ENCODE measurements around the gene MAP3K19.

The MAP3K19 gene

DNA sequence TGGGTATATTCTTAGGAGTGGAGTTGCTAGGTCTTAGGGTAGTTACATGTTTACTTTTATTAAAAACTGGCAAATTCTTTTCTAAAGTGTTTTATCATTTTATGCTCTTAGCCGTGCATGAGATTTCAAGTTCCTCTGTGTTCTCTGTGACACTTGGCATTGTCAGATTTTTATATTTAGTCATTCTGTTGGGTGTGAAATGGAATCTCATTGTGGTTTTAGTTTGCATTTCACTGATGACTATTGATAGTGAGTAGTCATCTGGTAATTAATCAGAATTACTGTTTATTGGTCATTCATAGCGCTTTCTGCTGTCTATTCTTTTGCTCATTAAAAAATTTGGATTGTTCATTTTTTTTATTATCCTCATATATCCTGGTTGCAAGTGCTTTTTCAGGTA, 39.0 kb upstream of the MAP3K19 start:
- no peak for DNase-seq (ENCODE audit: low read depth)
- no peak overlapping the region for H3K4me3 ChIP-seq (ENCODE audit: low read length)
- TF ChIP-seq CTCF (conservative IDR thresholded peaks at IDR 0.05; ENCODE audit: low read length), result no peak

DNA sequence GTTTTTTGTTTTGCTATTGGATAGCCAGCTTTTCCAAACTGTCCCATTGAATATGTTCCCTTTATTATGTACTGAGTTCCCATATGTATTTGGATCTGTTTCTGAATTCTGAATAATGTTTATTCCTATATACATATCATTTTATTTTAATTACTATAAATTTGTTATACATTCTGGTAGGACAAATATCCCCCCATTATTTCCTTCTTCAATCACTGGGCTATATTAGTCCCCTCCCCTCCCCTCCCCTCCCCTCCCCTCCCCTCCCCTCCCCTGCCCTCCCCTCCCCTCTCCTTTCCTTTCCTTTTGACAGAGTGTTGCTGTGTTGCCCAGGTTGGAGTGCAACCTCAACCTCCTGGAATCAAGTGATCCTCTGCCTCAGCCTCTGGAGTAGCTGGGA, 31.2 kb upstream of the MAP3K19 start:
- no peak for TF ChIP-seq CTCF (conservative IDR thresholded peaks at IDR 0.05; ENCODE audit: low read length)
- DNase-seq (ENCODE audit: low read depth), result no peak
- no peak overlapping the region for H3K4me3 ChIP-seq (ENCODE audit: low read length)

- no peak overlapping the region for H3K4me3 ChIP-seq (ENCODE audit: low read length)
- no peak for TF ChIP-seq CTCF (conservative IDR thresholded peaks at IDR 0.05; ENCODE audit: low read length)
- no peak for DNase-seq (ENCODE audit: low read depth)
These were observed 29.3 kb upstream of the MAP3K19 start for GRCh38 chr2:135076556-135076955.

GRCh38 chr2:135074216-135074615, 27.0 kb upstream of the MAP3K19 start:
- H3K4me3 ChIP-seq (ENCODE audit: low read length), result no peak overlapping the region
- no peak for TF ChIP-seq CTCF (conservative IDR thresholded peaks at IDR 0.05; ENCODE audit: low read length)
- DNase-seq (ENCODE audit: low read depth), result no peak

GRCh38 chr2:135072125-135072997, 25.1 kb upstream of the MAP3K19 start:
- no peak for TF ChIP-seq CTCF (conservative IDR thresholded peaks at IDR 0.05; ENCODE audit: low read length)
- DNase-seq (ENCODE audit: low read depth), result no peak
- no peak overlapping the region for H3K4me3 ChIP-seq (ENCODE audit: low read length)

GRCh38 chr2:135066710-135067109, 19.5 kb upstream of the MAP3K19 start:
- no peak for TF ChIP-seq CTCF (conservative IDR thresholded peaks at IDR 0.05; ENCODE audit: low read length)
- H3K4me3 ChIP-seq (ENCODE audit: low read length), result no peak overlapping the region
- peak; percentile 30 for DNase-seq (ENCODE audit: low read depth)

DNA sequence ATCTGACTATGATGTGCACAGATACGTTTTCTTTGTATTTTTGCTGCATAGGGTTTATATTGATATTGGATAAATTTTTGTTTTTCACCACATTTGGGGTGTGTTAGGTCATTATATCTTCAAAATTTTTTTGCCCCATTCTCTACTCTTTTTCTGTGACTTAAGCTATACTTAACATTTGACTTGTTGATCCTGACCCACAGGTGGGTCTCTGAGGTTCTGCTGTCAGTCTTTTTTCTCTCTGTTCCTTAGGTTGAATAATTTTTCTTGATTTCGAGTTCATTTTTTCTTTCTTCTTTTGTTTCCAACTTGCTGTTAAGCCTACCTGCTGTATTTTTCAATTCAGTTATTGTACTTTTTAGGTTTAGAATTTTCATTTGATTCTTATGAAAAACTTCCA, 16.9 kb upstream of the MAP3K19 start:
- DNase-seq (ENCODE audit: low read depth), result no peak
- no peak overlapping the region for H3K4me3 ChIP-seq (ENCODE audit: low read length)
- TF ChIP-seq CTCF (conservative IDR thresholded peaks at IDR 0.05; ENCODE audit: low read length), result no peak

Measured in AG10803 (cell line).